ENCODE results near the gene CDH13.

Gene CDH13

DNA sequence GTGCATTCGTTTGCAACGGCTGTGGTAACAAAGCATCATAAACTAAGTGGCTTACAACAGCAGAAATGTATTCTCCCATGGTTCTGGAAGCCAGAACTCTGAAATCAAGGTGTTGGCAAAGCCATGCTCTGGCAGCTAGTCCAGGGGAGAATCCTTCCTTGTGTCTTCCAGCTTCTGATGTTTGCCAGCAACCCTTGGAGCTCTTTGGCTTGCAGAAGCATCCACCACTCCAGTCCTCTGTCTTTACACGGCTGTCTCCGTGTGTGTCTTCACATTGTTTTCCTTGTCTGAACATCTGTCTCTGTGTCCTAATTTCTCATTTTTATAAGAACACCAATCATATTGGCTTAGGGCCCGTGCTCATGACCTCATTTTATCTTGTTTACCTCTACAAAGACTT lies 915.7 kb downstream of the CDH13 start:
- no peak for DNase-seq

DNA sequence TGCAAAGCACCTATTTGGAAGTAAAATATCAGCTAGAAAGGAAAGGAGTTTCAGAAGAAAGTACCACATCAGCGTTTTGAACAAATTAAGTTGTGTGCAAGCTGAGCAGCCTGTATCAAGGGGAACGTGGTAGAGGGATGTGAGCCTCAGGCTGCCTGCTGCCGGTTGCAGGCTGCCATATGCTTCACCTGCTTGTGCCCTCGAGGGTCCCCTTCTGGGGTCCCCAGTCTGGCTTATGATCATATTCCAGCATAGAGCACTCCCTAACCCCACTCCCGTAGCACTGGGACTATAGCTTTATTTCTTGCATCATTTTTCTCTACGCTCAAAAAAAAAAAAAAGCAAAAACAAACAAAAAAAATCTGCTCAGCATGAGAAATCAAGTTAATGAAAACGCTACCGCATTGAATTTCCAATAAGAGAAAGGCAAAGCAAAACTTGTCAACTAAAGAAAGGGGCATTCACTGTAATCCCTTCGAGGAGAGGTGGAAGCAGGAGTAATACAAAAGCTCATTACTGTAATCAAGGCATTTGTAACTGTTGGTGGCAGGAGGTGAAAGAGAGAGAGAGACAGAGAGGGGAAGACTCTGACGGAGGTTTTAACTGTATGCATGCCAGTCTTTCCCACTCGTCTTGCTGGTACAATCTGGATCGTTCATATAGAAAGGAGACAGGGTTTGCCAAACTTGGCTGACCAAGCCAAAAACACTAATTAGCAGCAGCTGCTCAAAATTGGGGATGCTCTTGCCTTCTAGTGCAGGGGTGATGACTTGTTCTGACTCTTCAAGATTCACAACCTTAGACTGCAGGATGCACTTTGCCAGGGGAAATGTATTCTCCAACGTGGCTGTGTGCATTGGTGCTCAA lies 922.8 kb downstream of the CDH13 start:
- DNase-seq, result no peak

- no peak for DNase-seq
Observed at GRCh38 chr16:83550183-83550569, 923.4 kb downstream of the CDH13 start.

- DNase-seq, result no peak
Observed at GRCh38 chr16:83552228-83552627, 925.5 kb downstream of the CDH13 start.

GRCh38 chr16:83552930-83553329 lies 926.2 kb downstream of the CDH13 start:
- DNase-seq, result no peak

DNA sequence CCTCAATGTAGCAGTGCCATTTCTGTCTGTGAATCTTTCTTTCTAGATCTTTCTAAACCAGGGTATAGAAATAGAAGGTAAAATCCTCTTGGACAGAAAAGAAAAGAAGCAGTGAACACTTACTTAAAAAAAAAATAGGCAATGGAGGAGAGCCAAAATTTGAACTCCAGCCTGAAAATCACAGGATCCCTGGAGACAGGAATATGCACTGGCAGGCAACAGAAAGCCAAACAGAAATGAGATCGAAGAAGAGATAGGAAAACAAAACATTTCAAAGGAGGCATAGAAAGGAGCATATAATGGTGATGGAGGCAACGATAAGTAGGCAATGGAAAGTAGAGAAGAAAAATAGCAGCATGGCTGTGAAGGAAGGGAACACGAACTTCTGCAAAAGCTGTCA lies 927.3 kb downstream of the CDH13 start:
- DNase-seq, result no peak

GRCh38 chr16:83554540-83554939 lies 927.8 kb downstream of the CDH13 start:
- no peak for DNase-seq

DNA sequence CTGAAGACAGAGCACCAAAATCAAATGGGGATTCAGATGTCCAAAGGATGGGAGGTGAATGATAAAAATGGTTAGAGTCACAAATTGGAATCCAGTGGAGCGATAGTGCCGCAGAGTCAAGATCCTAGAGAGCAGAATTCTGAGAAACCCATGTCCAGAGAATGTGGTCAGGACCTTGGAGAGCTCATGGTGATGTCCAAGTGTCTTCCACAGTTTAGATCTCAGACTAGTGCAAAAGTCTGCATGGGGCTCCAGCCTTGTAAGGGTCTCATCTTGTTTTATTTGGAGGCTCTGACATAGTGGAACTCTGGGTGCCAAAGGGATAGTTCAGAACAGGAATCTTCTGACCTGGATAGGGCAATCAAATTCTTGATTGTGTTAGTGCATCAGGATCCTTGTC lies 935.1 kb downstream of the CDH13 start:
- DNase-seq, result no peak

DNA sequence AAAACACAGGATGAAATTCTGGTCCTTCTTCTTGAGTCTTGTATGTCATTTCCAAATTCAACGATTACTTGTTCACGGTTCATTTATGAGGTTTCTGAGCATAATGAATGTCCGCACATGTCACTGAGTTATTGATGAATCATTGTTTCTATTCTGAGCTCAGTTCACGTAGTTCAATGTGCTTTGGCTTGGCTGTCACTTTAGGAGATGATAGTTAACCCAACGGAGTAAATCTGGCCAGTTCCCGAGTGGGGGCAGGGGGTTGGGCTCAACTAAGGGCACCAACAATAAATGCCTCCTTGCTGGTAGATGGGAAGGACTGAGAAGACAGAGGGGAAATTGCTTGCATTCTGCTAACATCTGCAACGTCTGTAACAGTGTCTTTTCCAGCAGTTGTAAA lies 941.6 kb downstream of the CDH13 start:
- no peak for DNase-seq

- DNase-seq, result no peak
Observed at GRCh38 chr16:83574388-83574787, 947.6 kb downstream of the CDH13 start.

DNA sequence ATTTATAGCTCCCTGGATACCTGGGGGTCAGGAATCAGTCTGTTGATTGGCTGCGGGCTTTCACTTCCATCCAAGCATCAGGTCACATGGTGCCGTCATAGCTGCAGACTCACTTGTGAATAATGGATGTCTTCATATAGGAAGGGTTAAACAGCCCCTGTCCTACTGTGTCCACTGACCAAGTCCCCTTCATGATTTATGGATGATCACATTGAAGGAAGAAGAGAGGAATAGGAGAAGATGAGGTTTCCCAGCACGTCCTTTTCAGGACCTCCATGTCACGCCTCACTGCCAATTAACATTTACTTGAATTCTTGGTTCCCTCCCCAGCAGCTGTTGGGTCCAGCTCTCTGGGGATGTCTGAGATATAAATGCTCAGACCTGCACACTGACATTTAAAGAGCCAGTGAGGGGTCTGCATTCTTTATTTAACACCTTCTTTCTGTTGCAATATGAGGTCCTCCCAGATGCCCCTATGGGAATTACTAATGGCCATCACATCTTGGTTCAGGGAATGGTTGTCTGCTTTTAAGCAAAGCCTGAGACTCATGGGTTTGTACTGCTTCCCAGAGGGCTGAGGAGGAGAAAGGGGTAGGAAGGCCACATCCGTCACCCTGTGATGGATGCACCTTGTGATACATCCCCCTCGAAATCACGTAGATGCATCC lies 950.4 kb downstream of the CDH13 start:
- DNase-seq, result no peak

- DNase-seq, result no peak
Observed at GRCh38 chr16:83578171-83578570, 951.4 kb downstream of the CDH13 start.

- no peak for DNase-seq
Observed at GRCh38 chr16:83579027-83579426, 952.3 kb downstream of the CDH13 start.

DNA sequence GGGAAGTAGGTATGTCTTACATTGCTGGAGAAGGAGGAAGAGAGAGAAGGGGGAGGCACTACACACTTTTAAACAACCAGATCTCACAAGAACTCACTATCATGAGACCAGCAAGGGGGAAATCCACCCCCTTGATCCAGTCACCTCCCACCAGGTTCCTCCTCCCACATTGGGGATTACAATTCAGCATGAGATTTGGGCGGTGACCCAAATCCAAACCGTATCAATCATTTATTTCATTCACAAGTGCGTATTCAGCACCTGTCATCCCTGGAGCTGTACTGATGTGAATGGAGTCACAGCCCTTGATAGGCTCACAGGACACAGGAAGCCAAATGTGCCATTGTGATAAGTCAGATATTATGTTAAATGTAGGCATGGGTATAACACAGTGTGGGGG lies 952.7 kb downstream of the CDH13 start:
- DNase-seq, result no peak

GRCh38 chr16:83581082-83581481 lies 954.3 kb downstream of the CDH13 start:
- no peak for DNase-seq

DNA sequence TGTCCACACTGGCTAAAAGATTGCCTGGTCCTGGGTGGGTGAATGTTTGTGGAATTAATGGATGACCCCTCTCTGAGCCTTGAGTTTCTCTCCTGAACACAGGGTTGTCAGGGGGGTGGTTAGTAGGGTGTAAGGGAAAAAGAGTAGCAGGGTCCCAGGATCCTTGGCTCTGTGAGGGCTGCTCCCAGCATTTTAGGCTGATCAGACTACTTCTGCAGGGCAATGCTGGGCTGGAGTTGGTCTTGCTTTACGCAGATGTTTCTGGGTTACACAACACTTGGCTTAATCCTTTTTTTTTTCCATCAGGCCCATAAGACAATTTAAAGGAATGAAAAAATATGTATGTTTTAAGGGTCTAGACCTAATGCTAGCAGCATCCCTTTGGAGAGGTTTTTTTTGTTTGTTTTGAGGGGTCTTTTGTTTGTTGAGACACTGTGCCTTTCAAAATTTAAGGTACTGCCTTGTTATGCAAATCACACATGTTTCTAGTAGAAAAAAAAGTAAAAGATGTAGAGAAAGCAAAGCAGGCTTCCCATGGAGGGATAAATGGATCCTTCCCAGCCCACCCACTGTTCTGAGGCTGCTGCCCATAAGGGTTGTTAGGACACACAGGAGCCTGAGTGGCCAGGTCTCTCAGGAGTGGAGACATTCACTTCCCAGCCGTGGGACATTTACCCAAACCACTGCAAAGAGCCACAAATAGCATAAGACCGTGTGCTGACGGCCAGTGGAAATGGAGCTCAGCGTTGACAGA lies 955.4 kb downstream of the CDH13 start:
- DNase-seq, result no peak

- DNase-seq, result no peak
Observed at GRCh38 chr16:83586036-83586435, 959.3 kb downstream of the CDH13 start.

DNA sequence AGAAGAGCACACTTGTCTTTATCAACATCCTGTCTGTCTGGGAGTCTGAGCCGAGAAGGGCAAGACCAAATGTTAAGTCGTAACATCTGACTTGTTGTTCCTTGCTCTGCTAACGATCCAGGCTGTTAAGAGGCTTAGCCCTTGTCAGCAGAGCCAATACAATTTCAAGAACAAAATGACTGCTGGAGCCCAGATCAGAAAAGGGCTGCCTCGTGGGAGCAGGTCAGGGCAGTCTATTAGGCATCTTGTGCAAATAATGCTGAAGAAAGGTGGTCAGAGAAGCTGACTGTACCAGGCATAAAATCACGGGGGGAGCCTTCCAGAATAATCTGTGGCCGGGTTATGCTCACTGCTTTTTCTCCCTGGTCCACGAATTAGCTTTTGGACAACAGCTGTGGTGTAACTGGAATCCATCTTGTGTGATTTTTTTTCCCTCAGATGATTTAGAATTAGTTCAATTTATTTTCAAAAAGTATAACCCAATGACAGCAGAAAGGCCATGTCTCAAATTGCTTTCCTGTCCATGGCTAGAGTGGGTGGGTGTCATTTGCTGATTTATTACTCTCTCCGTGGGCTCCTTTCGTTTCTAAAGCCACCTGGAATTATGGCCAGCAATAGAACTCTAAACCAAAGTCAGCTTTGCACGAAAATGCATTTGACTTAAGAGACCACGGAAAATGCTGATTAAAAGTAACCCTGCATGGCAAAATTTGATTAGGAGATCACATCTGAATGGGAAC lies 959.9 kb downstream of the CDH13 start:
- no peak for DNase-seq

GRCh38 chr16:83587201-83587600 lies 960.4 kb downstream of the CDH13 start:
- DNase-seq, result no peak

- no peak for DNase-seq
Observed at GRCh38 chr16:83588070-83588469, 961.3 kb downstream of the CDH13 start.

GRCh38 chr16:83589576-83589975 lies 962.8 kb downstream of the CDH13 start:
- DNase-seq, result no peak

DNA sequence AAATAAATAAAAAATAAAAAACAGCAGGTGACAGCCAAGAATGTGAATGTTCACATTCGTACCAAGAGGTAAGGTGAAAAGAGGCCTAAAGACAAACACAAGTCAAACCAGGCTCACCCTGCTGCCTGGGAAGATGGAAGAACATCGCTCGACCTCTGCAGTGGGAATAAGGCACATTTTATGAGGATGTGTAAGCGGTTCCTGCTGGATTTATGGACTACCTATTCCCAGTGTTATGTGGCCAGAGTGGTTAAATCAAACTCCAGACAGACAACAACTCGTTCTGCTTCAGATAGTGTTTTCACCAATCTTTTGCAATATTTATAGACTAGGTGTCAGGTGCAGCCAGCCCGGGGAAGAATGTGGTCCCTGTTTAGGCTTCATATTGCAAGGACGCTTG lies 966.0 kb downstream of the CDH13 start:
- no peak for DNase-seq

Measured in activated gamma-delta T cell (primary cell).